Activated CD4-positive, alpha-beta T cell treated with anti-CD3 and anti-CD28 coated beads for 36 hours (primary cell): ENCODE measurements around the gene TSEN15. TPM values are rescaled to one million over a fixed set of nuclear protein-coding genes. Genes with fewer than 3 reads are reported as not detected.

Source experiments
- ATAC-seq: fragments of 200-7000 bp; cut with Tn5 transposase; one replicate; pipeline ENCODE4 v1.10.0; 2021; ENCODE audit warnings: mild to moderate bottlenecking, moderate library complexity
- CTCF ChIA-PET: fragments of 350-600 bp; sonication (Branson Sonifier 250); formaldehyde crosslinking; loops from one replicate; lab custom pipeline; 2021; ENCODE audit warnings: antibody characterized with exemption; lab: Charles Lee
- POLR2A ChIA-PET: fragments of 350-600 bp; sonication (Branson Sonifier 250); formaldehyde crosslinking; loops from one replicate; lab custom pipeline; 2021; ENCODE audit warnings: antibody characterized with exemption, inconsistent platforms; lab: Charles Lee
- DNase-seq: peaks from one replicate; pipeline ENCODE4 v3.0.0-alpha.2; 2020
- H3K27ac Mint-ChIP-seq: one replicate; pipeline ENCODE4 v1.8.0; 2021; ENCODE audit warnings: mixed read lengths
- H3K27me3 Mint-ChIP-seq: one replicate; pipeline ENCODE4 v1.8.0; 2021; ENCODE audit warnings: mixed read lengths
- H3K36me3 Mint-ChIP-seq: one replicate; pipeline ENCODE4 v1.8.0; 2021; ENCODE audit warnings: low read depth, mixed read lengths
- H3K4me1 Mint-ChIP-seq: one replicate; pipeline ENCODE4 v1.8.0; 2021; ENCODE audit warnings: mixed read lengths
- H3K4me3 Mint-ChIP-seq: one replicate; pipeline ENCODE4 v1.8.0; 2021; ENCODE audit warnings: mild to moderate bottlenecking, moderate library complexity, mixed read lengths
- H3K9me3 Mint-ChIP-seq: one replicate; pipeline ENCODE4 v1.8.0; 2021; ENCODE audit warnings: low read depth, mixed read lengths
- intact Hi-C, 2 experiments: fragments of 100-400 bp; cut with DNase I in 1 of 2; cut with micrococcal nuclease in 1 of 2; formaldehyde crosslinking; loops; one replicate each; pipeline versions ENCODE4 v1.14.2 to v1.15.1; 2022 to 2024; cut with DNase I, micrococcal nuclease
- total RNA-seq, 2 experiments: library from RNA; stranded (reverse); gene quantifications; one replicate each; pipeline ENCODE4 v1.2.3, GENCODE V29; 2021

Gene TSEN15
- 10 to 100 TPM; 44.1 to 47.3 TPM for total RNA-seq

DNA sequence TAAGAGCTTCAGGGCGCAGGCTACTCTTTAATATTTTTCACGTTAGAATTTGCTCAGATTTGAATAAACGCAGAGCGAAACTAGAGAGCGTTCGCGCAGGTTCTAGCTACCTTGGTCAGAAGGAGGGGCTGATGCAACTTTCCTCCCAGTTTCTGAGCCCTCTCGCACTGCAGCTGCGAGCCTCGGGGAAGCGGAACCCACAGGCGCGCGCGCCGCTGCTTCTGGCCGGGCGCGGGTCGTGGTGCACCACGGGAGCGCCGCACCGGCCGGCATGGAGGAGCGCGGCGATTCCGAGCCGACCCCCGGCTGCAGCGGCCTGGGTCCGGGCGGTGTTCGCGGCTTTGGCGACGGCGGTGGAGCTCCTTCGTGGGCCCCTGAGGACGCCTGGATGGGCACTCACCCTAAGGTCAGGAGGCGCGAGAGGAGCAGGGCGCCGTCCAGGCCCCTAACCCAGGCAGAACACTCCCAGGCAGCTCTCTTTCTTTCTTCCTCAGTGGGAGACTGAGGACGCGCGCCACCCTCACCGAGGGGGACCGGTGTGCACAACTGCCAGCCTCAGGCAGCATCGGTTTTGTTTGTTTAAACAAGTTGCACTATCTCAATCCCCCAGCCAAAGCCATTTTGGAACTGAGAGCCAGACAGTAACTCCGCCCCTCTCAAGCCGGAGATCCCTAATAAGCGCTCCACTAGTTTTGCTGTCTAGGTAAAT is at the start of gene TSEN15:
TSEN15 (plus strand) TSS at position 246 of the 709 bp plus-strand sequence; CDS start at position 272, 26 bp downstream.
- ChIA-PET CTCF (interaction anchor here (0.9 to 2.1 kb wide), 6 partner anchors 8 to 397 kb away, joined by 3 to 8 read pairs (median 4); partner anchors contain the start of gene COLGALT2), POLR2A (no interaction called here)
- Mint-ChIP-seq H3K9me3 (peaks cover 5% of the 10 kb centered on the region), H3K27ac (peak within 1 kb of the TSS; percentile 99), H3K36me3 (peaks cover 21% of the 10 kb centered on the region), H3K4me1 (peaks cover 33% of the 10 kb centered on the region), H3K27me3 (peaks cover 9% of the 10 kb centered on the region), H3K4me3 (peak within 1 kb of the TSS; percentile 93)
- intact Hi-C loops = loop anchor here (1.0 to 10.0 kb wide), 14 partner anchors 12 to 1106 kb away; partner anchors contain the start of genes APOBEC4 (in 2 of the 2), NIBAN1 (in 2 of the 2), SMG7 (in 2 of the 2) and ARPC5 (in 1 of the 2)
- peak; percentile 97 for ATAC-seq
- peak; percentile 89 for DNase-seq

DNA sequence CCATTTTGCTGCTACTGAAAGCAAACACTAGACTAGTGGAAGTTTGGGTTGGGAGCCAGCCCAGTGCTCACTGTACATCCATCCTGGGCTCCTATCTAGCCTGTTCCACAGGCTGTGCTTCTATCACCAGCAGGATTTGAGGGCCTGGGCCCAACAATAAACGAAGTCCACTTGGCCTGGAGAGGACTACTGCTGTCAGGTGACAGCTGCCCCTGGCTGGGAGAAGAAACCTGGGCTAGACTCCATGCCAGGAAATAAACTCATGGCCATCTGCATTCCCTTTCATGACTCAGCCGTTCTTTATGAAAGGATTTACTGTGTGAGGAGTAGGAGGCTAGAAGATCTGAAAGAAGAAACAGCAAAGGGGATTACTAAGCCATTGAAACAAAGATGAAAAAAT is 49.5 kb upstream of the TSEN15 start:
- Mint-ChIP-seq H3K27me3 (peaks cover 3% of the 10 kb centered on the region), H3K27ac (no peak overlapping the region), H3K36me3 (no peaks in the 10 kb centered on the region), H3K4me3 (no peak overlapping the region), H3K9me3 (no peaks in the 10 kb centered on the region), H3K4me1 (peaks cover 10% of the 10 kb centered on the region)
- intact Hi-C loops = no loop called here
- ChIA-PET POLR2A (no interaction called here), CTCF (interaction anchor here (0.6 kb wide), 1 partner anchor 256 kb away, joined by 4 read pairs; no protein-coding TSS in a partner anchor)
- DNase-seq (no peak), ATAC-seq (no peak)

DNA sequence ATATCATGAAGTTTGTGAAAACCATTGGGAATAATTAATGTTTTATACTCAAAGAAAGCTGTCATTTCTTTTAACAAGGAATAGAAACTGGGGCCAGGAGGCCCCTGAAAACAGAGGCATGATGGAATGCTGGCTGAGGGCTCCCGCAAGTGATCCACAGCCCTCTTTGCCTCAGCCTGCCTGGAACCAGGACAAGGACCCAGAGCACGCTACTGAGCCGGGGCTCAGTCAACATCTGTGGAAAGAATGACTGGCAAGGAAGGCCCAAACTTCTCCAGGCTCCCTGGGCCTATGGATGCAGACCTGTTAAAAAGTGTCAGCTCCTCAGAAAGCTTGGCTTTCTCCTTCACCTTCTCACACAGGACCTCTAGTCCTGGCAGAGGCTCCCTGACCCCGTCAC is 46.6 kb upstream of the TSEN15 start:
- no peaks in the 10 kb centered on the region for H3K36me3 Mint-ChIP-seq
- no peak overlapping the region for H3K27ac Mint-ChIP-seq
- POLR2A ChIA-PET = no interaction called here
- DNase-seq = no peak
- H3K9me3 Mint-ChIP-seq = no peaks in the 10 kb centered on the region
- no peak overlapping the region for H3K4me3 Mint-ChIP-seq
- peaks cover 3% of the 10 kb centered on the region for H3K27me3 Mint-ChIP-seq
- CTCF ChIA-PET = interaction anchor here (0.7 kb wide), 1 partner anchor 92 kb away, joined by 3 read pairs; no protein-coding TSS in a partner anchor
- ATAC-seq = no peak
- peaks cover 10% of the 10 kb centered on the region for H3K4me1 Mint-ChIP-seq
- intact Hi-C loops = no loop called here

DNA sequence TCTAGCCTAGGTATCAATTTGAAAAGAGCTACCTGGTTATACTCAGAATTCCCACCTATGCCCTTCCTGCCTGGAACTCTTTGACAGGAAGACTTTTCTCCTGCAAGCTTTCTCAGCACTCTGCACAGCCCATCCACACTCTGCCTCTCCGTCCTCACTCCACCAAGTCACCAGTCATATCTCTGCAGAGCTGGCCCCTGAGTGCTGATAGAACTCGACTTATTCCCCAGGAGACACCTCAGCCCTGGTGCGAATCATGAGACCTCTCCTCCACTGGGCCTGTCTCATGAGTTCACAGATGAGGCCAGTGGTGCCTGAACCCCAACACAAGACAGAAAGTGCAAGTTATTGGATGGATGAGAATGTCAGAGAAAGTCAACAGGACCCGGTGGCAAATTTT is 46.0 kb upstream of the TSEN15 start:
- DNase-seq (no peak), ATAC-seq (no peak)

DNA sequence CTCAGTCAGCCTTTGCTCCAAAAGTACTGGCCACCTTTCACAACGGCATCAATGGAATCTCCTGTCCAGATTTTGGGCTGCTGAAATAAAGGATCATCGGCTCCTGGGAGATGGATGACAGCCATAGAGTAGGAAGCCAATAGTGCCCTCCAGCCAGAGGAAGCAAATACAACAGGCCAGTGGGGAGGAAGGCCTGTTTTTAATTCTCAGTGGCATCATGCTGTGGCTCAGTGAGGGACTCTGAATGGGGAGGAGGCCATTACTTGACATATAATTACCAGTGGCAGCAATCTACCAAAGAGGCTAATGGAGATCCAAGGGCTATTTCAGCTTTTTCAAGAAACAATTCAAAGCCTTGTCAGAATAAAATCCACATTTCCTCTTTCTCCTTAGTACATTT is 40.7 kb upstream of the TSEN15 start:
- H3K4me3 Mint-ChIP-seq = no peak overlapping the region
- no peak for ATAC-seq
- no peaks in the 10 kb centered on the region for H3K36me3 Mint-ChIP-seq
- no peaks in the 10 kb centered on the region for H3K9me3 Mint-ChIP-seq
- CTCF ChIA-PET = no interaction called here
- intact Hi-C loops = no loop called here
- DNase-seq = no peak
- H3K27me3 Mint-ChIP-seq = peaks cover 15% of the 10 kb centered on the region
- H3K27ac Mint-ChIP-seq = no peak overlapping the region
- H3K4me1 Mint-ChIP-seq = no peaks in the 10 kb centered on the region
- POLR2A ChIA-PET = no interaction called here

More for the DNA sequence above, 46.0 kb upstream of the TSEN15 start:
- Mint-ChIP-seq H3K4me3 (no peak overlapping the region), H3K9me3 (no peaks in the 10 kb centered on the region), H3K27me3 (peaks cover 3% of the 10 kb centered on the region), H3K4me1 (peaks cover 10% of the 10 kb centered on the region), H3K36me3 (no peaks in the 10 kb centered on the region), H3K27ac (no peak overlapping the region)
- CTCF ChIA-PET = interaction anchor here (0.7 kb wide), 2 partner anchors 10 to 92 kb away, joined by 3 read pairs; no protein-coding TSS in a partner anchor
- intact Hi-C loops = no loop called here
- POLR2A ChIA-PET = no interaction called here

DNA sequence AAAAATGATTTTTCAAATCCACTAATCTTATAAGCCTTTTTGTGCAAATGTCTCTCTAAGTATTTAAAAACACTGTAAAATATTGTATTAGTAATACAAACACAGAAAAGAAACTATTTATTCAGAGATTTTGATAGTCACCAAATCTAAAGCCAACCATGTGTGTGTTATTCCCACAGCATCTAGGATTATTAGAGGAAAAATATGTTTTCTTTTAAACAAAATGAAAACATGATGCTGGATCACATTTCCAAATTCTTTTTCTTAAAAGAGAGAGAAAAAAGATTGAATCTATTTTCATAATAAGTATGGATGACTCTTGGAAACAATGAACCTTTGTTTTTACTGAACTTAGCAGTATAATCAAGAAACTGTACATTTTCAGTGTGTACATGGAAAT is 39.3 kb upstream of the TSEN15 start:
- ChIA-PET POLR2A (no interaction called here), CTCF (no interaction called here)
- Mint-ChIP-seq H3K27ac (no peak overlapping the region), H3K9me3 (no peaks in the 10 kb centered on the region), H3K4me3 (no peak overlapping the region), H3K4me1 (no peaks in the 10 kb centered on the region), H3K27me3 (peaks cover 12% of the 10 kb centered on the region), H3K36me3 (no peaks in the 10 kb centered on the region)
- DNase-seq (no peak), ATAC-seq (no peak)
- intact Hi-C loops = no loop called here

DNA sequence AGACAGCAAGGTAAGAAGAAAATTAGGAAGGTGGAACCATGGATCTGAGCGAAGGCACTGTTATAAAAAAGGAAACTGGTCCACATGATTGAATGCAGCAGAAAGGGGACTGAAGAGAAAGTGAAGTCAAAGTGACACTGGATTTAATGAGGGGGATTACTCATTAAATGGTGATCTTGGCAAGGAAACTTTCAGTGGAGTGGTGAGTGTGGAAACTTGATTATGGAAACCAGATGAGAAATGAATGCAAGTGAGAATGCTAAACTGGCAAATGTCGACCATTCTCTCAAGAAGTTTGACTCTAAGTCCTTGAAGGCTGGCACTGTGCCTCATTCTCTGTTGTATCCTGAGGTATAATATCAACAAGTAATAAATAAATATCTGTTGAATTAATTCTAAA is 37.3 kb upstream of the TSEN15 start:
- Mint-ChIP-seq H3K36me3 (no peaks in the 10 kb centered on the region), H3K27ac (no peak overlapping the region), H3K27me3 (peaks cover 12% of the 10 kb centered on the region), H3K4me3 (no peak overlapping the region), H3K4me1 (no peaks in the 10 kb centered on the region), H3K9me3 (no peaks in the 10 kb centered on the region)
- DNase-seq (no peak), ATAC-seq (no peak)
- ChIA-PET CTCF (no interaction called here), POLR2A (no interaction called here)
- intact Hi-C loops = no loop called here

DNA sequence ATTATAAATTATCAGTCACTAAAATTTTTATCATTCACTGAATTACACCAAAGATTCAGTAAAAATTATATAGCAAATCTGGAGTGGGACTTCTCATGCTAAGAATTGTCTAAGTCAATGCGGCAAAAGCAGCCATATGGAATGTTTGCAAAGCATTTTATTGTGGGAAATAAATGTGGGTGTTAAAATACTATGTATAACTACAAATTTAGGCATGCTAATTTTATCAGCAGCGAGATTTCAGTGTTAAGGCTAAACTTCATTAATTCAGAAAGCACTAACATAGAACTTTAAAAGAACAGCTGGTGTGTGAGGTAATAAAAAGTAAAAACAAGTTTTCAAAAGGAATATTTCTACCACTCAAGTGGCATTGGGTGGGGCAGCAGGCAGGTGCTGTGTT is 35.4 kb upstream of the TSEN15 start:
- H3K27ac Mint-ChIP-seq = no peak overlapping the region
- peaks cover 12% of the 10 kb centered on the region for H3K27me3 Mint-ChIP-seq
- ChIA-PET CTCF (interaction anchor here (0.5 to 1.2 kb wide), 3 partner anchors 35 to 345 kb away, joined by 3 to 5 read pairs (median 4); partner anchors contain the start of gene TSEN15), POLR2A (no interaction called here)
- H3K36me3 Mint-ChIP-seq = no peaks in the 10 kb centered on the region
- H3K4me3 Mint-ChIP-seq = no peak overlapping the region
- no peaks in the 10 kb centered on the region for H3K4me1 Mint-ChIP-seq
- DNase-seq (no peak), ATAC-seq (no peak)
- intact Hi-C loops = no loop called here
- H3K9me3 Mint-ChIP-seq = no peaks in the 10 kb centered on the region

DNA sequence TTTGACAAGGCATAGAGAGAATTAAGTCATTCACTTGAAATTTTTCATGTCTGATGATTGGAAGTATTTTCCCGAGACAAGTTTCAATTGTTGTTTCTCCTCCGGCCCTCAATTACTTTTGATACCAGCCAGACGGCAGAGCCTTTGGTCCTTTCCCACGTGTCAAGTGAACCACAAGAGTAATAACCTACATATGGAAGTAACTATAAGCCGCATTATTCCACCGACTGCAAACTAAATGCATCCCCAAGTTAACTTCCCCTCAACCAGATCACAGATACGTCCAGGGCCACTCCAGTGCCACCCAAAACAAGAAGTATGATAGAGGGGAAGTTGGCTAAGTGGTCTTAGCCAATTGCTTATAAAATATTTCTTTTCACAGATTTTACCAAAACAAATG is 34.2 kb upstream of the TSEN15 start:
- no peak for ATAC-seq
- ChIA-PET CTCF (no interaction called here), POLR2A (no interaction called here)
- no peaks in the 10 kb centered on the region for H3K36me3 Mint-ChIP-seq
- H3K27ac Mint-ChIP-seq = no peak overlapping the region
- no peak overlapping the region for H3K4me3 Mint-ChIP-seq
- H3K27me3 Mint-ChIP-seq = peaks cover 12% of the 10 kb centered on the region
- H3K4me1 Mint-ChIP-seq = no peaks in the 10 kb centered on the region
- intact Hi-C loops = no loop called here
- H3K9me3 Mint-ChIP-seq = no peaks in the 10 kb centered on the region
- DNase-seq = no peak

DNA sequence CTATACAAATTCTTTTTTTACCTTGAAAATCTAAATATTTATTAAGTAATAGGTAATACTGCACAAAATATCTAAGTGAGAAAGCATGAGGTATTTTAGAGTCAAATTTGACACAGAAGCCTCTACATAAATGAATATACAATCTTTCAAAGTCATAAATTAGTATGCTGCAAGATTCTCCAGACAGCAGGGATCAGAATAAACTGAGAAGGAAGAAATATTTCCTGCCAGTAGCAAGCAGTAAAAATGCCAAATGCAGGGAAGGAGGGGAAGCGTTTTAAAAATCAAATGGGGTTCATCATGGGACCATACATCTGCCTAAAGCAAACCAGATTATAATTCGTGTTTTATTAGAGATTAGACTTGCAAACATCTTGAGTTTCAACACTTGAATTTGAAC is 32.9 kb upstream of the TSEN15 start:
- no peak for ATAC-seq
- no peak overlapping the region for H3K27ac Mint-ChIP-seq
- no peak for DNase-seq
- no peaks in the 10 kb centered on the region for H3K9me3 Mint-ChIP-seq
- no peak overlapping the region for H3K4me3 Mint-ChIP-seq
- CTCF ChIA-PET = no interaction called here
- H3K36me3 Mint-ChIP-seq = no peaks in the 10 kb centered on the region
- intact Hi-C loops = no loop called here
- H3K4me1 Mint-ChIP-seq = no peaks in the 10 kb centered on the region
- POLR2A ChIA-PET = no interaction called here
- H3K27me3 Mint-ChIP-seq = peaks cover 12% of the 10 kb centered on the region

DNA sequence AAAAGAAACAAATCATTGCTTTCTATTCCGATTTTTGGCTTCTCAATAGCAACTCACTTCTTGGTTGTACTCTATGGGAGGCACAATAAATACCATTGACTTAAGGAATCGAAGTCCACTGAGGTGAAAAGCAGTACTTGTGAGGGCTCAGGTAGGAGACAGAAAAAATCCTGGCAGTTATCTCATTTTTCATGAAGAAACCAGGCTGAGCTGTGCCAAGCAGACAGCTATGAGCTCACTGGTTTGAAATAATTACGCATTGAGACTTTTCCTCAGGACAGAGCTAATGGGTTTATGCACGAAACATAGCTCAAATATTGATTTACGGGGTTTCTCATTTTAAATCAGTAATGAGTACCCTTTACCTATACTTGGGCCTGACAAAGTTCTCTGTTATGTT is 32.5 kb upstream of the TSEN15 start:
- Mint-ChIP-seq H3K4me1 (no peaks in the 10 kb centered on the region), H3K36me3 (no peaks in the 10 kb centered on the region), H3K27ac (no peak overlapping the region), H3K27me3 (peaks cover 8% of the 10 kb centered on the region), H3K4me3 (no peak overlapping the region), H3K9me3 (no peaks in the 10 kb centered on the region)
- DNase-seq (no peak), ATAC-seq (no peak)
- CTCF ChIA-PET = no interaction called here
- intact Hi-C loops = no loop called here
- POLR2A ChIA-PET = no interaction called here

DNA sequence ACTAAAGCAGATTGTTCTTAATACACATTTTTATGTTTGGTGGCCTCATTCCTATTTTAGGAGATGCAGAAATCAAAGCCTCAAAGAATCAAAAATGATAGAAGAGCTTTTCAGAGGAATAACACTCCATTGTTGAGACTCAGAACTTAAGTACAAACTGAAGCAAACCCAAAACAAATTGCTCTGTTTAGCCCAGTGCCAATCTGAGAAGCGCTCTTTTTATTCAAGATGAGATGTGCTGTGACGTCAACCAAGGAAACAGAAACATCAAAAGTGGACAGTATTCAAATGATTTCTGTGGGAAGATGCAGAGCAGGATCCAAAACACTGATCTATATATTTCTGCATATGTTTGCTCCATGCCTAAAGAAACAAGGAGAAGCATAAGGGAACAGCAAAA is 32.0 kb upstream of the TSEN15 start:
- Mint-ChIP-seq H3K9me3 (no peaks in the 10 kb centered on the region), H3K4me1 (no peaks in the 10 kb centered on the region), H3K4me3 (no peak overlapping the region), H3K27me3 (peaks cover 5% of the 10 kb centered on the region), H3K27ac (no peak overlapping the region), H3K36me3 (no peaks in the 10 kb centered on the region)
- CTCF ChIA-PET = no interaction called here
- DNase-seq (no peak), ATAC-seq (no peak)
- POLR2A ChIA-PET = no interaction called here
- intact Hi-C loops = no loop called here
